ENCODE results near the gene BEND6. TPM values are rescaled to one million over a fixed set of nuclear protein-coding genes. Genes with fewer than 3 reads are reported as not detected.

Gene BEND6
- total RNA-seq, 1 experiment from 2014 or later: 8.0 TPM

GRCh38 chr6:56988145-56988544, 33.2 kb downstream of the BEND6 start:
- Histone ChIP-seq H3K27me3 (ENCODE audit: control insufficient read depth, insufficient read depth, low read length) (no peaks in the 10 kb centered on the region), H3K36me3 (ENCODE audit: control insufficient read depth, insufficient read depth, low read length) (no peaks in the 10 kb centered on the region), H3K4me1 (ENCODE audit: control insufficient read depth, insufficient read depth, low read length) (no peaks in the 10 kb centered on the region), H3K4me3 (ENCODE audit: low read depth in 2 of 2, low read length in 2 of 2) (no peak overlapping the region), H3K9me3 (ENCODE audit: control insufficient read depth, insufficient read depth, low read depth, low read length) (no peaks in the 10 kb centered on the region), H3K27ac (ENCODE audit: low read length) (no peak overlapping the region)
- in situ Hi-C loops (cut with HindIII; ENCODE audit: low pct_unique_long_range_greater_than_20kb, low sequenced_read_pairs): no loop called here
- ChIA-PET POLR2A (no interaction called here), CTCF (no interaction called here)
- DNase-seq (ENCODE audit: low read depth, low spot score) (no peak), ATAC-seq (no peak)
- no TSS peak for BruUV-seq (replicated peaks)
- TF ChIP-seq REST (IDR thresholded peaks at IDR 0.05; ENCODE audit: insufficient read depth in 1 of 2, low read depth in 2 of 2, low read length in 1 of 2): no peak
- TF ChIP-seq TCF7L2 (IDR thresholded peaks at IDR 0.05; ENCODE audit: low read depth, low read length): no peak
- TF ChIP-seq SIN3A (IDR thresholded peaks at IDR 0.05; ENCODE audit: borderline replicate concordance, insufficient read depth, low read depth, low read length): no peak
- no peak for TF ChIP-seq POLR2AphosphoS5 (IDR thresholded peaks at IDR 0.05; ENCODE audit: low read depth, low read length)
- no peak for TF ChIP-seq CTCF (IDR thresholded peaks at IDR 0.05)
- intact Hi-C loops (cut with micrococcal nuclease; ENCODE audit: unreplicated experiment): no loop called here

- no peaks in the 10 kb centered on the region for H3K36me3 ChIP-seq (ENCODE audit: control insufficient read depth, insufficient read depth, low read length)
- ChIA-PET CTCF (no interaction called here), POLR2A (interaction anchor here (0.6 to 1.2 kb wide), 2 partner anchors 25 to 53 kb away, joined by 4 to 10 read pairs; no protein-coding TSS in a partner anchor)
- H3K27me3 ChIP-seq (ENCODE audit: control insufficient read depth, insufficient read depth, low read length): no peaks in the 10 kb centered on the region
- no peaks in the 10 kb centered on the region for H3K9me3 ChIP-seq (ENCODE audit: control insufficient read depth, insufficient read depth, low read depth, low read length)
- intact Hi-C loops (cut with micrococcal nuclease; ENCODE audit: unreplicated experiment): no loop called here
- ATAC-seq (no peak), DNase-seq (ENCODE audit: low read depth, low spot score) (no peak)
- H3K27ac ChIP-seq (ENCODE audit: low read length): no peak overlapping the region
- no peak overlapping the region for H3K4me3 ChIP-seq (ENCODE audit: low read depth in 2 of 2, low read length in 2 of 2)
- no peak for TF ChIP-seq POLR2AphosphoS5 (IDR thresholded peaks at IDR 0.05; ENCODE audit: low read depth, low read length)
- no peak for TF ChIP-seq TCF7L2 (IDR thresholded peaks at IDR 0.05; ENCODE audit: low read depth, low read length)
- no peak for TF ChIP-seq CTCF (IDR thresholded peaks at IDR 0.05)
- TF ChIP-seq SIN3A (IDR thresholded peaks at IDR 0.05; ENCODE audit: borderline replicate concordance, insufficient read depth, low read depth, low read length): no peak
- TF ChIP-seq REST (IDR thresholded peaks at IDR 0.05; ENCODE audit: insufficient read depth in 1 of 2, low read depth in 2 of 2, low read length in 1 of 2): no peak
- no TSS peak for BruUV-seq (replicated peaks)
- no peaks in the 10 kb centered on the region for H3K4me1 ChIP-seq (ENCODE audit: control insufficient read depth, insufficient read depth, low read length)
- in situ Hi-C loops (cut with HindIII; ENCODE audit: low pct_unique_long_range_greater_than_20kb, low sequenced_read_pairs): no loop called here
Measured at GRCh38 chr6:56992036-56992435, 37.1 kb downstream of the BEND6 start.
